Limb (tissue), 2 donors: ENCODE results near the gene CNOT11.
"Not testable (repeated sequence)": the region's sequence is repeated elsewhere in the genome, so short reads cannot be mapped to it uniquely, and the experiment has no call there.

Experiments used
- DNase-seq, 2 donors: peaks; one replicate each; pipeline ENCODE4 v3.0.0-alpha.2; 2016; ENCODE audit errors: extremely low spot score in 2 of 2

CNOT11 gene

DNA sequence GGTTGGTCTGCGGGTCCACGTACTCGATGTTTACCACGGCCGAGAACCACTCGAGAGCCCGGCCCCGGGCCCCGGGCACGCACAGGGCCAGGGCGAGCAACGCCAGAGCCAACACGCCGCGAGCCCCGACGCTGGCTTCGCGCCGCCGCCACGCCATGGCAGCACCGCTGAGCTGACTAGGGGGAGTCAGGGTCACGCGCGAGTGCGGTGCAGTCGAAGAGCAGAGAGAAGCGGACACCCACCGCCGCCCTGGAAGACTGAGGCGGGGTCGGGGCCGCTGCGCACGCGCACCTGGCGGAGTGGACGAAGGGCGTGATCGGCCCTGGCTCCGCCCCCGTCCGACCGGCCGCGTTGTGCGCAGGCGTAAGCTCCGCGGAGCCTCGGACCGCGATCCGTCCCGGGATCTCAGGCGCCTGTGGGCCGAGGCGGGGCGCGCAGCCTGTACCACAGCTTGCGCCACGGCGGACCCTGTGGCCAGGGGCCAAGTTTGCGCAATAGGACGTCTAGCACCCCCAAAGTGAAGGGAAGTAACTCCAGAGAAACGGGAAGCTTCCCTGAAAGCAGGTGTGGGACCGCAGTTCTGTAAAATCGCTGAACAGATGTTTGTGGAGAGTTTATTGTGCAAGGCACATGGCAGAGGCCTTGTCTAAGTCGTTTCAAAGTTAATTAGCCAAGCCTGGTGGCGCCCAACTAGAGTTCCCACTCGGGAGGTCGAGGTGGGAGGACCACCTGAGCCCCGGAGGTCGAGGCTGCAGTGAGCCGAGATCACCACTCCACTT, 55.9 kb downstream of the CNOT11 start, which contains the start of gene RNF149:
TSS of gene RNF149 (minus strand) at position 270 of the 779 bp plus-strand sequence. CDS start at position 157, 113 bp downstream.
- DNase-seq = peak; percentile 90 to 96

DNA sequence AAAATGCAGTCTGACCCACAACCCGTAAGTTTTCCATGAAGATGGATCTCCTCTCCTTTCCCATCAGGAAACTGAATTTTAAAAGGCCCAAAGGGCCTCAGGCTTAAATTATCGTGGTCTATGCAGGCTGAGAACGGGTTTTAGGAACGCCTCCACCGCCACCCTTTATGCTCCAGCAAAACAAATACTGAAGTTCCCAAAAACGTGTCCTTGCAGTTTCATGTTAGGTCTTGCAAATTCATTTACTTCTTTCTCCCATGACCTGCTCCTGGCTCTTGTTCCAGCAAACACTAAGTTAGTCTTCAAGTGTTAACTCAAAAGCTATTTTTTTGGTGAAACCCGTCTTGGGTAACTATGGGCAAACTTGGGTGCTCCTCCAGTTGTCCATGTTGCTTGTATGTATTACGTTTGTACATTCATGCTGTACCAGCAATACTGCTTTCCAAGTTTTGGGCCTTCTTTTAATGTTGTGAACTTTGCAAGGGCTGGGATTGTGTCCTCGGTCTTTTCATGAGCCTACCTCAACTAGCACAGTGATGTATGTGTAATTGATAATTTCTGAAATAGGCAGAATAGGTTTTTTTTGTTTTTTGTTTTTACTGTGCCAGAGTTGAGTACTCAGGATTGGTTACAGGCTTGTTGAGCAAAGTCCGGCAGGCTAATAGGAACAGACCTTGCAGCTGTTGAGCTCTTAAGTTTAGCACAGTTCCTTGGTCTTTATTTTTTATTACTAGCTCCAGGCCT, 57.6 kb downstream of the CNOT11 start:
- DNase-seq = no peak

DNA sequence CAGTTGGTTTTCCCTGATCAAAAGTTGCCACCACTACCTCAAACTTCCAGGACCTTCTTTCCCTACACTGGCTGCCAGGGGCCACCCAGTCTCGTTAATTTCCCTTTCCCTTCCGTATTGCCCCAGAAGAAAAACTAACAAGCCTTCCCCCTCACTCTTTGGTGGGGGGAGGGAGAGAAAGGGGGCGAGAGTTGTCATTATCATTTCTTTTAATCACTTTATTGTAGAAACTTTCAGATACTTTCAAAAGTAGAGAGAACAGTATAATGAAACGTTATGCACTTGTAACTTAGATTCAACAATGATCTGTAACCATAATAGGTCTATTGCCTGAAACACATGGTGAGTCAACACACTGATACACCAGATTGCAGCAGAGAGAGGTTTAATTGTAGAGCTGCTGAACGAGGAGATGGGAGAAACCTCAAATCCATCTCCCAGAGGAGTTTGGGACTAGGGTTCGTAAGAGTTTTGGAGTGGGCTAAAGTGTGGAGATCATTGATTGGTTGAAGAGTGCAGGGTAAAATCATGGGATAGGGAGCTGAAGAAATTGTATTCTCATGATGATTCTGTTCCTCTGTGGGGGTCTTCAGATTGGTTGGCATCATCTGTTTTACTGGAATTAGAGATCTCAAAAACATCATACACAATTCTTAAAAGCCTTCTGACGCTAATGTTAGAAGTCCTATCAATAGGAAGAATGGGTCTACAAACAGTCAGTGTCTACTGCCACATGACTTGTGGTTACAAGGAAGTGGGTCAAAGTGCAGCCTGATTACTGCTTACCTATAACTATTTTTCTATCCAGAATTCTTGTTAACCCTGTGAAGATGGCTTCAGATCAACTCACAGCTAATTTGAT, 58.4 kb downstream of the CNOT11 start:
- no peak for DNase-seq

DNA sequence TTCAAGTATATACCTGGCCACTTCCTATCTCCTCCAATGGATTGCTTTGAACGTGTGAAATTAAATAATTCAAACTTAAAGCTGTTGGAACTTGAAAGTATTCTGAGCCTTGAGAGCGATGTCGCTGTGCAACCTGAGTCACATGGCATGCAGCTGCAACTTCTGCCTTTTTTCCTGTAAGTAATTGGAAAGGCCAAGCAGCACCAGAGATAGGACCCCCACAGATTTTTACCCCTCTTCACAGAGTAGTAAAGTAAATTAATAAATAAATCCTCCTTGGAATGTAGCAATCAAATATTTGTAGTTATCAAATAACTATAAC, 59.0 kb downstream of the CNOT11 start:
- DNase-seq = no peak

DNA sequence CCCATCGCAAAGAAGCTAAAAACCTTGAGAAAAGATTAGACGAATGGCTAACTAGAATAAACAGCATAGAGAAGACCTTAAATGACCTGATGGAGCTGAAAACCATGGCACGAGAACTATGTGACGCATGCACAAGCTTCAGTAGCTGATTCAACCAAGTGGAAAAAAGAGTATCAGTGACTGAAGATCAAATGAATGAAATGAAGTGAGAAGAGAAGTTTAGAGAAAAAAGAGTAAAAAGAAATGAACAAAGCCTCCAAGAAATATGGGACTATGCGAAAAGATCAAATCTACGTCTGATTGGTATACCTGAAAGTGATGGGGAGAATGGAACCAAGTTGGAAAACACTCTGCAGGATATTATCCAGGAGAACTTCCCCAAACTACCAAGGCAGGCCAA, 63.9 kb downstream of the CNOT11 start:
- DNase-seq = not testable (repeated sequence)
